HG03064 (cell line): ENCODE results near the gene FBN1.

Source experiments
- ATAC-seq: cut with Tn5 transposase; IDR thresholded peaks from one replicate; pipeline ENCODE4 v1.9.1; 2021; ENCODE audit warnings: low read depth; ENCODE audit not compliant: unreplicated experiment

The FBN1 gene

GRCh38 chr15:48625126-48625525 is 20.4 kb downstream of the FBN1 start:
- ATAC-seq, result no peak

- no peak for ATAC-seq
Observed at GRCh38 chr15:48624700-48625099, 20.8 kb downstream of the FBN1 start.

GRCh38 chr15:48623456-48623855 is 22.1 kb downstream of the FBN1 start:
- no peak for ATAC-seq

GRCh38 chr15:48622237-48622636 is 23.3 kb downstream of the FBN1 start:
- ATAC-seq, result no peak

- no peak for ATAC-seq
Observed at GRCh38 chr15:48619446-48619845, 26.1 kb downstream of the FBN1 start.

- no peak for ATAC-seq
Observed at GRCh38 chr15:48617619-48618018, 27.9 kb downstream of the FBN1 start.

- no peak for ATAC-seq
Observed at GRCh38 chr15:48616216-48616615, 29.3 kb downstream of the FBN1 start.

GRCh38 chr15:48614051-48614450 is 31.5 kb downstream of the FBN1 start:
- no peak for ATAC-seq

GRCh38 chr15:48609486-48609885 is 36.0 kb downstream of the FBN1 start:
- no peak for ATAC-seq

- ATAC-seq, result no peak
Observed at GRCh38 chr15:48607846-48608245, 37.7 kb downstream of the FBN1 start.

- no peak for ATAC-seq
Observed at GRCh38 chr15:48604567-48604966, 40.9 kb downstream of the FBN1 start.

- no peak for ATAC-seq
Observed at GRCh38 chr15:48603922-48604321, 41.6 kb downstream of the FBN1 start.

GRCh38 chr15:48603123-48603500 is 42.4 kb downstream of the FBN1 start:
- no peak for ATAC-seq

GRCh38 chr15:48602358-48603122 is 43.0 kb downstream of the FBN1 start:
- ATAC-seq, result no peak

GRCh38 chr15:48601095-48601494 is 44.4 kb downstream of the FBN1 start:
- no peak for ATAC-seq

- ATAC-seq, result no peak
Observed at GRCh38 chr15:48596841-48597240, 48.7 kb downstream of the FBN1 start.

GRCh38 chr15:48596415-48596814 is 49.1 kb downstream of the FBN1 start:
- no peak for ATAC-seq

GRCh38 chr15:48595981-48596380 is 49.5 kb downstream of the FBN1 start:
- no peak for ATAC-seq

GRCh38 chr15:48592933-48593332 is 52.6 kb downstream of the FBN1 start:
- no peak for ATAC-seq

- ATAC-seq, result no peak
Observed at GRCh38 chr15:48592221-48592731, 53.2 kb downstream of the FBN1 start.

GRCh38 chr15:48590723-48591122 is 54.8 kb downstream of the FBN1 start:
- ATAC-seq, result no peak

- ATAC-seq, result no peak
Observed at GRCh38 chr15:48584812-48585563, 60.5 kb downstream of the FBN1 start.
